Neural cell (in vitro differentiated cells): Measurements from ENCODE around the gene PFKP. TPM values are rescaled to one million over a fixed set of nuclear protein-coding genes. Genes with fewer than 3 reads are reported as not detected.

ENCODE experiments used
- H2AFZ ChIP-seq: fragments of 200-600, 300-800 bp; sonication (generic), shearing (Covaris generic); 2 replicates; pipeline ENCODE4 v1.6.0; 2014; ENCODE audit warnings: low read depth, mild to moderate bottlenecking, antibody characterized with exemption, low read length, moderate library complexity
- H3F3A ChIP-seq: fragments of 200-600 bp; shearing (Covaris generic); 2 replicates; pipeline ENCODE4 v1.6.1; 2016; ENCODE audit warnings: mild to moderate bottlenecking, moderate library complexity, mixed read lengths, antibody characterized with exemption, low read length; ENCODE audit not compliant: insufficient read depth, poor library complexity, severe bottlenecking
- H3K27ac ChIP-seq: fragments of 200-600, 300-800 bp; sonication (generic), shearing (Covaris generic); 2 replicates; pipeline ENCODE4 v1.5.1; 2014; ENCODE audit warnings: mild to moderate bottlenecking, low read length, moderate library complexity
- H3K27me3 ChIP-seq: fragments of 300-800, 200-600 bp; sonication (generic), shearing (Covaris generic); 2 replicates; pipeline ENCODE4 v1.6.0; 2014; ENCODE audit warnings: mild to moderate bottlenecking, low read depth, low read length, moderate library complexity; ENCODE audit not compliant: insufficient read depth
- H3K36me3 ChIP-seq: fragments of 300-800, 200-600 bp; sonication (generic), shearing (Covaris generic); 2 replicates; pipeline ENCODE4 v1.5.1; 2014; ENCODE audit warnings: mild to moderate bottlenecking, antibody characterized with exemption, low read length, moderate library complexity; ENCODE audit not compliant: insufficient read depth
- H3K4me2 ChIP-seq: fragments of 300-800, 200-600 bp; sonication (generic), shearing (Covaris generic); 2 replicates; pipeline ENCODE4 v1.6.0; 2014; ENCODE audit warnings: mild to moderate bottlenecking, low read length
- H3K4me3 ChIP-seq: fragments of 300-800, 200-600 bp; sonication (generic), shearing (Covaris generic); 2 replicates; pipeline ENCODE4 v1.5.1; 2014; ENCODE audit warnings: mild to moderate bottlenecking, low read length, moderate library complexity
- H3K79me2 ChIP-seq: fragments of 200-600 bp; shearing (Covaris generic); replicated peaks from 2 replicates; pipeline ENCODE4 v1.6.0; 2014; ENCODE audit warnings: mild to moderate bottlenecking, low read length, moderate library complexity; ENCODE audit not compliant: insufficient read depth
- H3K9ac ChIP-seq: fragments of 300-800, 200-600 bp; sonication (generic), shearing (Covaris generic); 2 replicates; pipeline ENCODE4 v1.6.1; 2016; ENCODE audit warnings: mild to moderate bottlenecking, low read length, mixed read lengths
- H3K9me2 ChIP-seq: fragments of 200-600 bp; shearing (Covaris generic); 2 replicates; pipeline ENCODE4 v1.6.1; 2016; ENCODE audit warnings: mild to moderate bottlenecking, low read length, mixed read lengths; ENCODE audit not compliant: insufficient read depth
- H3K9me3 ChIP-seq: fragments of 200-600, 300-800 bp; sonication (generic), shearing (Covaris generic); 2 replicates; pipeline ENCODE4 v1.6.1; 2016; ENCODE audit warnings: mild to moderate bottlenecking, mixed run types, low read length, moderate library complexity, mixed read lengths
- H4K20me1 ChIP-seq: fragments of 200-600 bp; shearing (Covaris generic); 2 replicates; pipeline ENCODE4 v1.6.1; 2016; ENCODE audit warnings: mild to moderate bottlenecking, mixed run types; ENCODE audit not compliant: insufficient read depth
- EP300 ChIP-seq: fragments of 450-650 bp; conservative IDR thresholded peaks from 2 replicates; pipeline ENCODE4 v1.6.1; 2014; ENCODE audit warnings: antibody characterized with exemption, mild to moderate bottlenecking, moderate library complexity; ENCODE audit not compliant: poor library complexity, severe bottlenecking
- EZH2 ChIP-seq: fragments of 200-600, 300-800 bp; shearing (Covaris generic), sonication (generic); IDR thresholded peaks from 2 replicates; pipeline ENCODE4 v1.6.1; 2014; ENCODE audit warnings: antibody characterized with exemption, low read length, borderline replicate concordance, mild to moderate bottlenecking; ENCODE audit not compliant: insufficient read depth, poor library complexity, severe bottlenecking
- MXI1 ChIP-seq: fragments of 450-650 bp; conservative IDR thresholded peaks from 2 replicates; pipeline ENCODE4 v1.6.1; 2014; ENCODE audit warnings: antibody characterized with exemption, mild to moderate bottlenecking; ENCODE audit not compliant: poor library complexity, severe bottlenecking
- POLR2AphosphoS5 ChIP-seq: IDR thresholded peaks from 2 replicates; pipeline ENCODE4 v1.6.1; 2012
- RAD21 ChIP-seq: fragments of 450-650 bp; conservative IDR thresholded peaks from 2 replicates; pipeline ENCODE4 v1.6.1; 2014; ENCODE audit warnings: antibody characterized with exemption, mild to moderate bottlenecking, moderate library complexity
- SMC3 ChIP-seq: fragments of 450-650 bp; conservative IDR thresholded peaks from 2 replicates; pipeline ENCODE4 v1.6.1; 2014; ENCODE audit warnings: antibody characterized with exemption, mild to moderate bottlenecking, moderate library complexity; ENCODE audit not compliant: poor library complexity
- TAF1 ChIP-seq: IDR thresholded peaks from 2 replicates; pipeline ENCODE4 v1.6.1; 2012; ENCODE audit warnings: low read depth
- polyA plus RNA-seq: library from polyadenylated mRNA; depleted of rRNA; stranded (reverse); fragments of >200 nt; gene quantifications from 2 replicates; pipeline ENCODE4 v1.2.3, GENCODE V29; 2014
- TF ChIP-seq, protein P1 (sequence below): fragments of 450-650 bp; IDR thresholded peaks from 2 replicates; pipeline ENCODE4 v1.5.1; 2014; ENCODE audit warnings: antibody characterized with exemption, mild to moderate bottlenecking, moderate library complexity; ENCODE audit not compliant: poor library complexity, severe bottlenecking
- TF ChIP-seq, protein P2 (sequence below): IDR thresholded peaks from 2 replicates; pipeline ENCODE4 v1.6.1; 2012; ENCODE audit warnings: borderline replicate concordance

The PFKP gene
- polyA plus RNA-seq, 1 donor from 2014 or later: 27.9 TPM

DNA sequence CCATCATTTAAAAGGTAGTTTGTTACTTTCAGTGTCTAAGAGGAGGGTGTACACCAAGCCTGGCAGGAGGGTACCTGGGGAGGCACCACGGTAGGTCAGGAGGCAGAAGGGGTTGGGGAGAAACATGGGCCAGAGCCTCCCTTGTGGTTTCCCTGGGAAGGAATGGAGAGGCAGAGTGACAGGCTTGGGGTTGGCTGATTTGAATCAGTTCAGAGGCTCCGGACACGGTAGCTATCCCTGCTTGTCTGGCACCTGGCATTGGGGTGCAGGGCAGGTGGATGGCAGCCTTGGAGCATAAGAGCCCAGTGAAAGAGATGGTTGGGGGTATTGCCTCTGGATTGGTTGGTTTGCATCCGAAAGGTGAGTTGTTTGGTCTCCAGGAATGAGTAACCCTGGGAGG is 30.2 kb upstream of the PFKP start:
- Histone ChIP-seq H3K36me3 (no peaks in the 10 kb centered on the region), H3K79me2 (no peaks in the 10 kb centered on the region), H3K4me3 (no peak overlapping the region), H4K20me1 (no peaks in the 10 kb centered on the region), H3K9me3 (no peaks in the 10 kb centered on the region), H2AFZ (no peak overlapping the region), H3K27me3 (no peaks in the 10 kb centered on the region), H3K9me2 (no peaks in the 10 kb centered on the region), H3K27ac (no peak overlapping the region), H3K4me2 (no peak overlapping the region), H3K9ac (no peak overlapping the region), H3F3A (no peaks in the 10 kb centered on the region)
- no peak for TF ChIP-seq MXI1
- TF ChIP-seq, protein P1, sequence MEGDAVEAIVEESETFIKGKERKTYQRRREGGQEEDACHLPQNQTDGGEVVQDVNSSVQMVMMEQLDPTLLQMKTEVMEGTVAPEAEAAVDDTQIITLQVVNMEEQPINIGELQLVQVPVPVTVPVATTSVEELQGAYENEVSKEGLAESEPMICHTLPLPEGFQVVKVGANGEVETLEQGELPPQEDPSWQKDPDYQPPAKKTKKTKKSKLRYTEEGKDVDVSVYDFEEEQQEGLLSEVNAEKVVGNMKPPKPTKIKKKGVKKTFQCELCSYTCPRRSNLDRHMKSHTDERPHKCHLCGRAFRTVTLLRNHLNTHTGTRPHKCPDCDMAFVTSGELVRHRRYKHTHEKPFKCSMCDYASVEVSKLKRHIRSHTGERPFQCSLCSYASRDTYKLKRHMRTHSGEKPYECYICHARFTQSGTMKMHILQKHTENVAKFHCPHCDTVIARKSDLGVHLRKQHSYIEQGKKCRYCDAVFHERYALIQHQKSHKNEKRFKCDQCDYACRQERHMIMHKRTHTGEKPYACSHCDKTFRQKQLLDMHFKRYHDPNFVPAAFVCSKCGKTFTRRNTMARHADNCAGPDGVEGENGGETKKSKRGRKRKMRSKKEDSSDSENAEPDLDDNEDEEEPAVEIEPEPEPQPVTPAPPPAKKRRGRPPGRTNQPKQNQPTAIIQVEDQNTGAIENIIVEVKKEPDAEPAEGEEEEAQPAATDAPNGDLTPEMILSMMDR: no peak
- no peak for TF ChIP-seq EZH2
- no peak for TF ChIP-seq SMC3
- no peak for TF ChIP-seq RAD21
- no peak for TF ChIP-seq POLR2AphosphoS5
- TF ChIP-seq, protein P2, sequence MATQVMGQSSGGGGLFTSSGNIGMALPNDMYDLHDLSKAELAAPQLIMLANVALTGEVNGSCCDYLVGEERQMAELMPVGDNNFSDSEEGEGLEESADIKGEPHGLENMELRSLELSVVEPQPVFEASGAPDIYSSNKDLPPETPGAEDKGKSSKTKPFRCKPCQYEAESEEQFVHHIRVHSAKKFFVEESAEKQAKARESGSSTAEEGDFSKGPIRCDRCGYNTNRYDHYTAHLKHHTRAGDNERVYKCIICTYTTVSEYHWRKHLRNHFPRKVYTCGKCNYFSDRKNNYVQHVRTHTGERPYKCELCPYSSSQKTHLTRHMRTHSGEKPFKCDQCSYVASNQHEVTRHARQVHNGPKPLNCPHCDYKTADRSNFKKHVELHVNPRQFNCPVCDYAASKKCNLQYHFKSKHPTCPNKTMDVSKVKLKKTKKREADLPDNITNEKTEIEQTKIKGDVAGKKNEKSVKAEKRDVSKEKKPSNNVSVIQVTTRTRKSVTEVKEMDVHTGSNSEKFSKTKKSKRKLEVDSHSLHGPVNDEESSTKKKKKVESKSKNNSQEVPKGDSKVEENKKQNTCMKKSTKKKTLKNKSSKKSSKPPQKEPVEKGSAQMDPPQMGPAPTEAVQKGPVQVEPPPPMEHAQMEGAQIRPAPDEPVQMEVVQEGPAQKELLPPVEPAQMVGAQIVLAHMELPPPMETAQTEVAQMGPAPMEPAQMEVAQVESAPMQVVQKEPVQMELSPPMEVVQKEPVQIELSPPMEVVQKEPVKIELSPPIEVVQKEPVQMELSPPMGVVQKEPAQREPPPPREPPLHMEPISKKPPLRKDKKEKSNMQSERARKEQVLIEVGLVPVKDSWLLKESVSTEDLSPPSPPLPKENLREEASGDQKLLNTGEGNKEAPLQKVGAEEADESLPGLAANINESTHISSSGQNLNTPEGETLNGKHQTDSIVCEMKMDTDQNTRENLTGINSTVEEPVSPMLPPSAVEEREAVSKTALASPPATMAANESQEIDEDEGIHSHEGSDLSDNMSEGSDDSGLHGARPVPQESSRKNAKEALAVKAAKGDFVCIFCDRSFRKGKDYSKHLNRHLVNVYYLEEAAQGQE: no peak

DNA sequence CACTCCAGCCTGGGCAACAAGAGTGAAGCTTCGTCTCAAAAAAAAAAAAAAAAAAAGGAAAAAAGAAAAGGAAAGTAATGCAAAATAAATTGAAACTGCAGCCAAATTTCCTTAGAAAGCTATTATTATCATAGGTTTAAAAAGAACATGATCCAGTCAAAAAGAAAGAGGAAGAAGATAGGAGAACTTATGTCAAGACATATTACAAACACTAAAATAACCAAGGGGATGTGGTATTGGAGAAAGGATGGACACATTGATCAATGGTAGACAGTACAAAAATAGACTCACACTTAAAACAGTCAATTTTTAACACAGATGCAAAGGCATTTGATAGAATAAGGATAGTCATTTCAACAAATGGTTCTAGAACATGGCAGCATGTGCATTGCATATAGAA is 27.3 kb upstream of the PFKP start:
- no peak overlapping the region for H3K4me3 ChIP-seq
- no peaks in the 10 kb centered on the region for H3K9me3 ChIP-seq
- no peaks in the 10 kb centered on the region for H3K79me2 ChIP-seq
- H3K27ac ChIP-seq: no peak overlapping the region
- H3K4me2 ChIP-seq: no peak overlapping the region
- no peaks in the 10 kb centered on the region for H3K36me3 ChIP-seq
- TF ChIP-seq MXI1 (no peak), EP300 (no peak), EZH2 (no peak), SMC3 (no peak), RAD21 (no peak), POLR2AphosphoS5 (no peak), TAF1 (no peak)
- TF ChIP-seq, protein P1: no peak
- no peaks in the 10 kb centered on the region for H3F3A ChIP-seq
- no peak overlapping the region for H2AFZ ChIP-seq
- H3K9ac ChIP-seq: no peak overlapping the region
- no peaks in the 10 kb centered on the region for H3K27me3 ChIP-seq
- H3K9me2 ChIP-seq: no peaks in the 10 kb centered on the region
- H4K20me1 ChIP-seq: no peaks in the 10 kb centered on the region
